SK-N-MC (cell line): ENCODE measurements around the gene RHOT2.

Experiments
- EZH2 ChIP-seq: fragments of 200-600 bp; sonication (generic); IDR thresholded peaks from one replicate; pipeline ENCODE4 v1.6.1; 2017; ENCODE audit warnings: antibody characterized with exemption
- FOXP2 ChIP-seq: optimal IDR thresholded peaks from 2 replicates; pipeline ENCODE3; 2011; ENCODE audit warnings: mild to moderate bottlenecking, moderate library complexity; ENCODE audit not compliant: insufficient read depth; ENCODE audit errors: extremely low read length, control extremely low read depth
- POLR2AphosphoS5 ChIP-seq: IDR thresholded peaks from 2 replicates; pipeline ENCODE4 v1.6.1; 2012; ENCODE audit warnings: mild to moderate bottlenecking, low read depth, low read length, borderline replicate concordance

DNA sequence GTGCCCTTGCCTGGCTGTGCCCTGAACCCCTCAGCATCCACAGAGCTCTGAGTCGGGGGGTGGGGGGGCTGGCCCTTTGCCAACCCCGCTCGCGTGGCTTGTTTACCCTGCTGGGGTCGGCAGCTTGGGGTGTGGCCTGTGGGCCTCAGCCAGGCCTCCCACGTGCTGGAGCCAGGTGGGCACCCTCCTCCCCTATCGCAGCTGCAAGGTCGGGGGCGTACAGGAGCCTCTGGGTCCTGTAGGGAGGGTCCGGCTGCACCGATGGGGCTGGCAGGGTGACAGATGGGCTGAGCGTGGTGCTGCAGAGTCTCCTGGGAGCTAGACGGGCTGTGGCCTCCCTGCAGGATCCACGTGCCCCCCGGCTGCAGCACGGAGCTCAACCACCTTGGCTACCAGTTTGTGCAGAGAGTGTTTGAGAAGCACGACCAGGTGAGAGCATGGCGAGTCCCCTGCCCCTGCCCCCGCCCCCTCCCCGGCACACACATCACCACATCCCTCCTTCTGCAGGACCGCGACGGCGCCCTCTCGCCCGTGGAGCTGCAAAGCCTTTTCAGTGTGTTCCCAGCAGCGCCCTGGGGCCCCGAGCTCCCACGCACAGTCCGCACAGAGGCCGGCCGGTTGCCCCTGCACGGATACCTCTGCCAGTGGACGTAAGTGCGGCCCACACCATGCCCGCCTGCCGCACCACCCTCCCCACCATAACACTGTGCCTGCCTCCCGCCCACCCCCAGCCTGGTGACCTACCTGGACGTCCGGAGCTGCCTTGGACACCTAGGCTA lies 3.6 kb downstream of the RHOT2 start:
- no peak for TF ChIP-seq EZH2
- TF ChIP-seq POLR2AphosphoS5: no peak
- TF ChIP-seq FOXP2: no peak
